Measurements from ENCODE around the gene RHOC.
A peak's percentile ranks its signal among the peaks of the same experiment; 100 is the strongest.

RHOC gene

GRCh38 chr1:112717263-112717873 is 10.4 kb upstream of the RHOC start:
- no peak for DNase-seq

GRCh38 chr1:112716133-112716720 is 9.3 kb upstream of the RHOC start:
- peak; percentile 88 to 91 for DNase-seq

GRCh38 chr1:112715264-112716053 is 8.5 kb upstream of the RHOC start, which contains the start of gene PPM1J:
Gene PPM1J (minus strand): TSS chr1:112715332. CDS start chr1:112715301, 31 bp downstream.
- peak; percentile 98 to 99 for DNase-seq

- DNase-seq: no peak
These were observed 7.7 kb upstream of the RHOC start for GRCh38 chr1:112714313-112715263.

- peak; percentile 65 to 67 for DNase-seq
These were observed 6.8 kb upstream of the RHOC start for GRCh38 chr1:112713466-112714312.

- DNase-seq: no peak
These were observed 5.8 kb upstream of the RHOC start for GRCh38 chr1:112712701-112713128.

GRCh38 chr1:112712191-112712590 is 5.3 kb upstream of the RHOC start:
- DNase-seq: no peak

- no peak for DNase-seq
These were observed 4.7 kb upstream of the RHOC start for GRCh38 chr1:112711670-112712069.

GRCh38 chr1:112711041-112711440 is 4.1 kb upstream of the RHOC start:
- no peak for DNase-seq

GRCh38 chr1:112710586-112710985 is 3.7 kb upstream of the RHOC start:
- no peak for DNase-seq

- DNase-seq: no peak
These were observed 3.2 kb upstream of the RHOC start for GRCh38 chr1:112710159-112710558.

GRCh38 chr1:112708489-112708888 is 1.6 kb upstream of the RHOC start:
- no peak for DNase-seq

- DNase-seq: no peak
These were observed 1.1 kb upstream of the RHOC start for GRCh38 chr1:112708002-112708448.

- DNase-seq: peak; percentile 66 to 82
These were observed 484 bp upstream of the RHOC start for GRCh38 chr1:112707221-112708001.

- peak; percentile 57 to 87 for DNase-seq
These were observed 1.8 kb downstream of the RHOC start for GRCh38 chr1:112704934-112705627.

- no peak for DNase-seq
These were observed 2.5 kb downstream of the RHOC start for GRCh38 chr1:112704391-112704933.

GRCh38 chr1:112703706-112704105 is 3.2 kb downstream of the RHOC start:
- DNase-seq: no peak

GRCh38 chr1:112702420-112703261 is 4.3 kb downstream of the RHOC start:
- no peak for DNase-seq

GRCh38 chr1:112702067-112702395 is 4.9 kb downstream of the RHOC start:
- DNase-seq: no peak

Measured in inflammatory macrophage (primary cell).